K562 (cell line): ENCODE measurements around the gene PNPLA8. TPM values are rescaled to one million over a fixed set of nuclear protein-coding genes. Genes with fewer than 3 reads are reported as not detected.

Source experiments
- ATAC-seq: fragments of 200-7000 bp; cut with Tn5 transposase; 3 replicates; pipeline ENCODE4 v1.9.1; 2020; ENCODE audit warnings: moderate library complexity
- BruUV-seq: library from RNA; stranded (reverse); fragments of 400-500 nt; replicated peaks from 2 replicates; lab custom pipeline; 2021; lab: Mats Ljungman, UMichigan
- CTCF ChIA-PET: fragments of 300-600 bp; formaldehyde crosslinking; extraction: SDS; loops from one replicate; lab custom pipeline; 2021; ENCODE audit warnings: low intra/inter-chr PET ratio; lab: Yijun Ruan, JAX
- POLR2A ChIA-PET: fragments of 300-600, 350-650 bp; sonication (Branson Sonifier 250); formaldehyde crosslinking; extraction: SDS; loops from one replicate; lab custom pipeline; 2021; ENCODE audit warnings: antibody characterized with exemption, inconsistent platforms; lab: Yijun Ruan, JAX
- DNase-seq, 4 experiments: peaks; one replicate each; pipeline versions ENCODE4 v3.0.0 to v3.0.0-alpha.2; 2011 to 2018; ENCODE audit warnings: low spot score in 3 of 4, mixed read lengths in 3 of 4; ENCODE audit errors: extremely low read depth in 1 of 4
- FAIRE-seq: peaks from 2 replicates; lab custom pipeline; 2011; peaks lifted over from hg19 to GRCh38; lab: Jason Lieb, UNC
- H2AFZ ChIP-seq: 2 replicates; pipeline ENCODE4 v1.6.0; 2011; ENCODE audit warnings: low read depth, low read length, control low read depth, inconsistent platforms
- H3K27ac ChIP-seq: fragments of 200-600 bp; 3 replicates; pipeline ENCODE4 v1.8.0; 2011; ENCODE audit warnings: low read depth, mild to moderate bottlenecking, control low read depth, inconsistent platforms, low read length, moderate library complexity, mixed read lengths; ENCODE audit errors: extremely low read depth
- H3K27me3 ChIP-seq, 2 experiments: fragments of 300-600 bp in 1 of 2; 2 replicates in 1 of 2; 3 replicates in 1 of 2; pipeline versions ENCODE4 v1.6.0 to v1.8.0; 2011; ENCODE audit warnings: inconsistent platforms in 2 of 2, low read length in 2 of 2, mild to moderate bottlenecking in 1 of 2, mixed read lengths in 1 of 2, moderate library complexity in 1 of 2; ENCODE audit not compliant: control insufficient read depth in 2 of 2, insufficient read depth in 2 of 2
- H3K36me3 ChIP-seq: fragments of 300-600 bp; 3 replicates; pipeline ENCODE4 v1.8.0; 2011; ENCODE audit warnings: mild to moderate bottlenecking, low read length, inconsistent platforms; ENCODE audit not compliant: control insufficient read depth, insufficient read depth
- H3K4me1 ChIP-seq, 2 experiments: fragments of 200-600 bp in 1 of 2; replicated peaks in 1 of 2; 2 replicates in 1 of 2; 3 replicates in 1 of 2; pipeline versions ENCODE4 v1.5.1 to v1.8.0; 2011; ENCODE audit warnings: inconsistent platforms in 2 of 2, low read length in 2 of 2, mild to moderate bottlenecking in 1 of 2, mixed read lengths in 1 of 2, moderate library complexity in 1 of 2; ENCODE audit not compliant: control insufficient read depth in 2 of 2, insufficient read depth in 2 of 2
- H3K4me2 ChIP-seq: 2 replicates; pipeline ENCODE4 v1.6.1; 2011; ENCODE audit warnings: low read length, control low read depth, inconsistent platforms, mixed read lengths; ENCODE audit not compliant: insufficient read depth
- H3K4me3 ChIP-seq: fragments of 200-600 bp; sonication (generic), shearing (Covaris generic); 2 replicates; pipeline ENCODE4 v1.5.1; 2016; ENCODE audit warnings: control low read depth, inconsistent platforms
- H3K79me2 ChIP-seq: fragments of 200-600 bp; 3 replicates; pipeline ENCODE4 v1.8.0; 2011; ENCODE audit warnings: low read length, inconsistent platforms; ENCODE audit not compliant: control insufficient read depth, insufficient read depth
- H3K9ac ChIP-seq, 2 experiments: 2 replicates each; pipeline versions ENCODE4 v1.6.0 to v1.6.1; 2011; ENCODE audit warnings: low read depth in 2 of 2, low read length in 2 of 2, control low read depth in 1 of 2, inconsistent platforms in 1 of 2, mild to moderate bottlenecking in 1 of 2, mixed read lengths in 1 of 2; ENCODE audit not compliant: insufficient read depth in 1 of 2
- H3K9me1 ChIP-seq: one replicate; pipeline ENCODE4 v1.6.0; 2011; ENCODE audit warnings: inconsistent platforms, mild to moderate bottlenecking, low read length, moderate library complexity; ENCODE audit not compliant: control insufficient read depth, insufficient read depth
- H3K9me3 ChIP-seq: replicated peaks from 2 replicates; pipeline ENCODE4 v1.5.1; 2011; ENCODE audit warnings: low read depth, low read length, inconsistent platforms; ENCODE audit not compliant: control insufficient read depth, insufficient read depth
- H4K20me1 ChIP-seq: replicated peaks from 2 replicates; pipeline ENCODE4 v1.6.1; 2011; ENCODE audit warnings: low read length, inconsistent platforms, mixed read lengths; ENCODE audit not compliant: control insufficient read depth, insufficient read depth
- RBFOX2 ChIP-seq: fragments of 200-400 bp; formaldehyde crosslinking; IDR thresholded peaks from 2 replicates; pipeline ENCODE4 v1.6.1; 2017; ENCODE audit warnings: low read depth, mild to moderate bottlenecking, low read length, moderate library complexity
- TAF1 ChIP-seq: IDR thresholded peaks from 2 replicates; pipeline ENCODE4 v1.6.1; 2011; ENCODE audit warnings: mild to moderate bottlenecking, low read length, moderate library complexity; ENCODE audit not compliant: insufficient read depth, control insufficient read depth, severe bottlenecking; ENCODE audit errors: extremely low read depth
- ZNF184 ChIP-seq: sonication (generic); formaldehyde crosslinking; IDR thresholded peaks from 2 replicates; pipeline ENCODE4 v1.5.0; 2020; ENCODE audit warnings: missing genetic modification reagents
- ZNF76 ChIP-seq: fragments of 250-450 bp; sonication (Bioruptor Pico); IDR thresholded peaks from 2 replicates; pipeline ENCODE4 v1.4.0; 2020; ENCODE audit warnings: mild to moderate bottlenecking, moderate library complexity, borderline replicate concordance
- ZSCAN32 ChIP-seq: fragments of 450-650 bp; formaldehyde crosslinking; IDR thresholded peaks from 2 replicates; pipeline ENCODE4 v1.4.0; 2020; ENCODE audit warnings: mild to moderate bottlenecking, moderate library complexity
- WGBS: fragments of 100-300 bp; shearing (Covaris generic); methylation state at CpG from one replicate; pipeline ENCODE4 v1.1.6; 2016; ENCODE audit warnings: low coverage, mixed read lengths; ENCODE audit not compliant: insufficient coverage; ENCODE audit errors: missing lambda C conversion rate; 5-methylcytosine and 5-hydroxymethylcytosine counted together
- in situ Hi-C: fragments of 300-500 bp; cut with MboI; formaldehyde crosslinking; loops from 4 replicates; pipeline ENCODE4 v1.15.0; 2018; ENCODE audit warnings: inconsistent platforms, mixed read lengths
- intact Hi-C: fragments of 100-400 bp; cut with micrococcal nuclease; formaldehyde crosslinking; loops from 2 replicates; pipeline ENCODE4 v1.14.2; 2022
- polyA plus RNA-seq, 8 experiments: library from polyadenylated mRNA; depleted of rRNA in 4 of 8; stranded (reverse) in 5 of 8; unstranded in 3 of 8; fragments of >200 nt; fragmentation: Nextera tagmentation in 2 of 8; fragmentation: Illumina TruSeq in 1 of 8; extraction: Ambion mirVana in 2 of 8; extraction: Trizol in 1 of 8; gene quantifications; 2 replicates each; pipeline versions ENCODE4 v1.2.1 to v1.2.3, GENCODE V29; 2011 to 2014; ENCODE audit warnings: inconsistent platforms in 1 of 8, missing spikeins in 1 of 8
- total RNA-seq, 7 experiments: library from RNA; depleted of rRNA in 6 of 7; stranded (reverse); fragments of >200 nt in 6 of 7; fragmentation: Illumina TruSeq in 2 of 7; extraction: Trizol in 2 of 7; gene quantifications; 2 replicates each; pipeline versions ENCODE4 v1.2.1 to v1.2.3, GENCODE V29; 2011 to 2021; ENCODE audit warnings: low replicate concordance in 1 of 7
- TF ChIP-seq, protein P1 (sequence below): fragments of 450-650 bp; IDR thresholded peaks from 2 replicates; pipeline ENCODE4 v1.6.1; 2016; ENCODE audit warnings: mild to moderate bottlenecking, moderate library complexity
- TF ChIP-seq, protein P2 (sequence below): fragments of 450-650 bp; formaldehyde crosslinking; IDR thresholded peaks from 2 replicates; pipeline ENCODE4 v1.4.0; 2020; ENCODE audit warnings: mild to moderate bottlenecking, moderate library complexity

The PNPLA8 gene
- total and polyA plus RNA-seq, 9 of the 15 experiments (the other 6 are each of a cell fraction or from before 2014, with no cell fraction given), result 12.8 to 27.6 (median 16.3) TPM

DNA sequence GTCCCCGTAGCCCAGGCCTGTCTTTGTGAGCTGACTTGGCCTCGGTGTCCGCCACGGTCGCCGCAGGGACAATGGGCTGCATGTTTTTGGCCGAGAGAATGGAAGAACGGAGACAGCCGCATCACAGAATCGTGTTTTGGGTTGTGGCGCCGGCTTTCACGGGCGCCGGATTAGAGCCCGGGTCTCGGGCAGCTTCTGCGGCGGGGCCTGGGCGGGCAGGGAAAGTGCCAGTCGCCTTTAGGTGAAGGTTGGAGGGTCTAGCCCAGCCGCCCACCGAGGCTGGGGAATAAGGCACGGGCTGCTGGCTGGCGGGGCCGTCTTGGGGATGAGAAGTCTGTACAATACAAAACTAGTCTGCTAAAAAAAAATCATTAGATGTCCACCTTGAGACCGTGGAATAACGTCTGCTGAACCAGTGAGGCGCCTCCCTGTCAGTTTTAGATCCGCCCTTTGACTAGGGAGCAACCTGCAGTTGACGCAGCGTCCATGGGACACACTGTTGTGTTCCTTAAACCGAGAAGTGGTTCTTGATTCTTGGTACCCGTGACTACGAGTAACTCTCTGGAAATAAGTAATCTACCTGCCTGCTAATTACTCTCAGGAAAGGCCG is 44.3 kb upstream of the PNPLA8 start:
- H2AFZ ChIP-seq, result peak overlapping the region; percentile 87
- ATAC-seq (peak; percentile 75), FAIRE-seq (peak; percentile 86), DNase-seq (peak; percentile 41 to 87 (median 60))
- H3K79me2 ChIP-seq, result peaks cover 82% of the 10 kb centered on the region
- peaks cover 53% of the 10 kb centered on the region for H3K36me3 ChIP-seq
- CTCF ChIA-PET, result no interaction called here
- H3K4me2 ChIP-seq, result peak overlapping the region; percentile 98
- WGBS, result under 1% methylated on average over 36 of the region's 36 CpGs
- H3K27me3 ChIP-seq, result no peaks in the 10 kb centered on the region
- peak overlapping the region; percentile 92 for H3K27ac ChIP-seq
- H3K9me1 ChIP-seq, result no peaks in the 10 kb centered on the region
- in situ Hi-C loops (no loop called here), intact Hi-C loops (loop anchor here (2.0 kb wide), 1 partner anchor 21 kb away; no protein-coding TSS in a partner anchor)
- peaks cover 11 to 13% of the 10 kb centered on the region in 2 experiments; a peak in 4 of 5 replicates for H3K4me1 ChIP-seq
- TSS peak; percentile 46 for BruUV-seq
- POLR2A ChIA-PET, result interaction anchor here (0.6 to 2.0 kb wide), 21 partner anchors 9 to 116 kb away, joined by 3 to 19 read pairs (median 3); partner anchors contain the start of gene PNPLA8
- H3K4me3 ChIP-seq, result peak overlapping the region; percentile 72
- no peaks in the 10 kb centered on the region for H4K20me1 ChIP-seq
- H3K9me3 ChIP-seq, result no peaks in the 10 kb centered on the region
- peak overlapping the region; percentile 94 to 99 for H3K9ac ChIP-seq
- TF ChIP-seq ZSCAN32, result 0 out of 2 replicates have a peak, but pooled peaks have one; percentile 2
- TF ChIP-seq TAF1, result peak; percentile 58
- peak; percentile 93 for TF ChIP-seq RBFOX2
- TF ChIP-seq ZNF76 (CRISPR knock-in tag), result no peak
- no peak for TF ChIP-seq ZNF184 (CRISPR knock-in tag)
- TF ChIP-seq, protein P1, sequence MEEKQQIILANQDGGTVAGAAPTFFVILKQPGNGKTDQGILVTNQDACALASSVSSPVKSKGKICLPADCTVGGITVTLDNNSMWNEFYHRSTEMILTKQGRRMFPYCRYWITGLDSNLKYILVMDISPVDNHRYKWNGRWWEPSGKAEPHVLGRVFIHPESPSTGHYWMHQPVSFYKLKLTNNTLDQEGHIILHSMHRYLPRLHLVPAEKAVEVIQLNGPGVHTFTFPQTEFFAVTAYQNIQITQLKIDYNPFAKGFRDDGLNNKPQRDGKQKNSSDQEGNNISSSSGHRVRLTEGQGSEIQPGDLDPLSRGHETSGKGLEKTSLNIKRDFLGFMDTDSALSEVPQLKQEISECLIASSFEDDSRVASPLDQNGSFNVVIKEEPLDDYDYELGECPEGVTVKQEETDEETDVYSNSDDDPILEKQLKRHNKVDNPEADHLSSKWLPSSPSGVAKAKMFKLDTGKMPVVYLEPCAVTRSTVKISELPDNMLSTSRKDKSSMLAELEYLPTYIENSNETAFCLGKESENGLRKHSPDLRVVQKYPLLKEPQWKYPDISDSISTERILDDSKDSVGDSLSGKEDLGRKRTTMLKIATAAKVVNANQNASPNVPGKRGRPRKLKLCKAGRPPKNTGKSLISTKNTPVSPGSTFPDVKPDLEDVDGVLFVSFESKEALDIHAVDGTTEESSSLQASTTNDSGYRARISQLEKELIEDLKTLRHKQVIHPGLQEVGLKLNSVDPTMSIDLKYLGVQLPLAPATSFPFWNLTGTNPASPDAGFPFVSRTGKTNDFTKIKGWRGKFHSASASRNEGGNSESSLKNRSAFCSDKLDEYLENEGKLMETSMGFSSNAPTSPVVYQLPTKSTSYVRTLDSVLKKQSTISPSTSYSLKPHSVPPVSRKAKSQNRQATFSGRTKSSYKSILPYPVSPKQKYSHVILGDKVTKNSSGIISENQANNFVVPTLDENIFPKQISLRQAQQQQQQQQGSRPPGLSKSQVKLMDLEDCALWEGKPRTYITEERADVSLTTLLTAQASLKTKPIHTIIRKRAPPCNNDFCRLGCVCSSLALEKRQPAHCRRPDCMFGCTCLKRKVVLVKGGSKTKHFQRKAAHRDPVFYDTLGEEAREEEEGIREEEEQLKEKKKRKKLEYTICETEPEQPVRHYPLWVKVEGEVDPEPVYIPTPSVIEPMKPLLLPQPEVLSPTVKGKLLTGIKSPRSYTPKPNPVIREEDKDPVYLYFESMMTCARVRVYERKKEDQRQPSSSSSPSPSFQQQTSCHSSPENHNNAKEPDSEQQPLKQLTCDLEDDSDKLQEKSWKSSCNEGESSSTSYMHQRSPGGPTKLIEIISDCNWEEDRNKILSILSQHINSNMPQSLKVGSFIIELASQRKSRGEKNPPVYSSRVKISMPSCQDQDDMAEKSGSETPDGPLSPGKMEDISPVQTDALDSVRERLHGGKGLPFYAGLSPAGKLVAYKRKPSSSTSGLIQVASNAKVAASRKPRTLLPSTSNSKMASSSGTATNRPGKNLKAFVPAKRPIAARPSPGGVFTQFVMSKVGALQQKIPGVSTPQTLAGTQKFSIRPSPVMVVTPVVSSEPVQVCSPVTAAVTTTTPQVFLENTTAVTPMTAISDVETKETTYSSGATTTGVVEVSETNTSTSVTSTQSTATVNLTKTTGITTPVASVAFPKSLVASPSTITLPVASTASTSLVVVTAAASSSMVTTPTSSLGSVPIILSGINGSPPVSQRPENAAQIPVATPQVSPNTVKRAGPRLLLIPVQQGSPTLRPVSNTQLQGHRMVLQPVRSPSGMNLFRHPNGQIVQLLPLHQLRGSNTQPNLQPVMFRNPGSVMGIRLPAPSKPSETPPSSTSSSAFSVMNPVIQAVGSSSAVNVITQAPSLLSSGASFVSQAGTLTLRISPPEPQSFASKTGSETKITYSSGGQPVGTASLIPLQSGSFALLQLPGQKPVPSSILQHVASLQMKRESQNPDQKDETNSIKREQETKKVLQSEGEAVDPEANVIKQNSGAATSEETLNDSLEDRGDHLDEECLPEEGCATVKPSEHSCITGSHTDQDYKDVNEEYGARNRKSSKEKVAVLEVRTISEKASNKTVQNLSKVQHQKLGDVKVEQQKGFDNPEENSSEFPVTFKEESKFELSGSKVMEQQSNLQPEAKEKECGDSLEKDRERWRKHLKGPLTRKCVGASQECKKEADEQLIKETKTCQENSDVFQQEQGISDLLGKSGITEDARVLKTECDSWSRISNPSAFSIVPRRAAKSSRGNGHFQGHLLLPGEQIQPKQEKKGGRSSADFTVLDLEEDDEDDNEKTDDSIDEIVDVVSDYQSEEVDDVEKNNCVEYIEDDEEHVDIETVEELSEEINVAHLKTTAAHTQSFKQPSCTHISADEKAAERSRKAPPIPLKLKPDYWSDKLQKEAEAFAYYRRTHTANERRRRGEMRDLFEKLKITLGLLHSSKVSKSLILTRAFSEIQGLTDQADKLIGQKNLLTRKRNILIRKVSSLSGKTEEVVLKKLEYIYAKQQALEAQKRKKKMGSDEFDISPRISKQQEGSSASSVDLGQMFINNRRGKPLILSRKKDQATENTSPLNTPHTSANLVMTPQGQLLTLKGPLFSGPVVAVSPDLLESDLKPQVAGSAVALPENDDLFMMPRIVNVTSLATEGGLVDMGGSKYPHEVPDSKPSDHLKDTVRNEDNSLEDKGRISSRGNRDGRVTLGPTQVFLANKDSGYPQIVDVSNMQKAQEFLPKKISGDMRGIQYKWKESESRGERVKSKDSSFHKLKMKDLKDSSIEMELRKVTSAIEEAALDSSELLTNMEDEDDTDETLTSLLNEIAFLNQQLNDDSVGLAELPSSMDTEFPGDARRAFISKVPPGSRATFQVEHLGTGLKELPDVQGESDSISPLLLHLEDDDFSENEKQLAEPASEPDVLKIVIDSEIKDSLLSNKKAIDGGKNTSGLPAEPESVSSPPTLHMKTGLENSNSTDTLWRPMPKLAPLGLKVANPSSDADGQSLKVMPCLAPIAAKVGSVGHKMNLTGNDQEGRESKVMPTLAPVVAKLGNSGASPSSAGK, result no peak
- TF ChIP-seq, protein P2, sequence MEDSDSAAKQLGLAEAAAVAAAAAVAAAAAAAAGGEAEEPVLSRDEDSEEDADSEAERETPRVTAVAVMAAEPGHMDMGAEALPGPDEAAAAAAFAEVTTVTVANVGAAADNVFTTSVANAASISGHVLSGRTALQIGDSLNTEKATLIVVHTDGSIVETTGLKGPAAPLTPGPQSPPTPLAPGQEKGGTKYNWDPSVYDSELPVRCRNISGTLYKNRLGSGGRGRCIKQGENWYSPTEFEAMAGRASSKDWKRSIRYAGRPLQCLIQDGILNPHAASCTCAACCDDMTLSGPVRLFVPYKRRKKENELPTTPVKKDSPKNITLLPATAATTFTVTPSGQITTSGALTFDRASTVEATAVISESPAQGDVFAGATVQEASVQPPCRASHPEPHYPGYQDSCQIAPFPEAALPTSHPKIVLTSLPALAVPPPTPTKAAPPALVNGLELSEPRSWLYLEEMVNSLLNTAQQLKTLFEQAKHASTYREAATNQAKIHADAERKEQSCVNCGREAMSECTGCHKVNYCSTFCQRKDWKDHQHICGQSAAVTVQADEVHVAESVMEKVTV (CRISPR knock-in tag), result peak; percentile 28; the same call in 1 of the 2 replicates
